Kidney (tissue), 14 donors: Measurements from ENCODE around the gene TP63. TPM values are rescaled to one million over a fixed set of nuclear protein-coding genes. Genes with fewer than 3 reads are reported as not detected.

Source experiments
- DNase-seq, 5 donors: peaks; one replicate each; pipeline ENCODE4 v3.0.0-alpha.2; 2013 to 2020
- FAIRE-seq: peaks from 2 replicates; lab custom pipeline; 2012; peaks lifted over from hg19 to GRCh38; lab: Jason Lieb, UNC
- H3K27ac ChIP-seq, 2 donors: one replicate each; pipeline ENCODE4 v1.7.0; 2013; ENCODE audit warnings: low read depth in 2 of 2, low read length in 2 of 2, inconsistent platforms in 1 of 2
- H3K27me3 ChIP-seq: one replicate; pipeline ENCODE4 v1.7.1; 2013; ENCODE audit warnings: low read length, inconsistent platforms; ENCODE audit not compliant: control insufficient read depth, insufficient read depth
- H3K36me3 ChIP-seq, 3 donors: one replicate each; pipeline versions ENCODE4 v1.7.0 to v1.7.1; 2013; ENCODE audit warnings: low read length in 3 of 3, control low read depth in 1 of 3, inconsistent platforms in 1 of 3; ENCODE audit not compliant: insufficient read depth in 3 of 3, control insufficient read depth in 2 of 3
- H3K4me1 ChIP-seq, 3 donors: one replicate each; pipeline versions ENCODE4 v1.7.0 to v1.7.1; 2013; ENCODE audit warnings: low read length in 3 of 3, inconsistent platforms in 1 of 3, low read depth in 1 of 3; ENCODE audit not compliant: control insufficient read depth in 2 of 3, insufficient read depth in 2 of 3
- H3K4me3 ChIP-seq, 3 donors: one replicate each; pipeline versions ENCODE4 v1.7.0 to v1.8.1; 2013; ENCODE audit warnings: low read length in 3 of 3, control low read depth in 1 of 3, inconsistent platforms in 1 of 3
- H3K9ac ChIP-seq, 3 donors: one replicate each; pipeline versions ENCODE4 v1.7.0 to v1.7.1; 2013; ENCODE audit warnings: low read length in 3 of 3, control low read depth in 1 of 3, inconsistent platforms in 1 of 3
- H3K9me3 ChIP-seq, 3 donors: one replicate each; pipeline versions ENCODE4 v1.7.0 to v1.7.1; 2013; ENCODE audit warnings: low read length in 3 of 3, control low read depth in 1 of 3, inconsistent platforms in 1 of 3; ENCODE audit not compliant: control insufficient read depth in 2 of 3, insufficient read depth in 1 of 3
- intact Hi-C: fragments of 100-400 bp; cut with DNase I; formaldehyde crosslinking; loops from one replicate; pipeline ENCODE4 v1.11.1; 2022
- polyA plus RNA-seq: library from polyadenylated mRNA; stranded (reverse); fragments of 350-450 nt; fragmentation: Illumina TruSeq; extraction: RNeasy Lipid Tissue Mini Kit (QIAGEN cat#74804); gene quantifications from one replicate; pipeline ENCODE4 v1.2.3, GENCODE V29; 2014; ENCODE audit warnings: low read depth, low replicate concordance; ENCODE audit not compliant: insufficient read depth
- total RNA-seq: library from RNA; stranded (reverse); fragmentation: NEBNext Ultra II Directional; extraction: Animal tissue kit (Norgen Biotek cat#: 25700); gene quantifications from one replicate; pipeline ENCODE4 v1.2.1, GENCODE V29; 2021
- TF ChIP-seq, protein P1 (sequence below): IDR thresholded peaks from 3 replicates; pipeline ENCODE4 v1.5.1; 2012; ENCODE audit warnings: mild to moderate bottlenecking, moderate library complexity, borderline replicate concordance; ENCODE audit not compliant: insufficient read depth; ENCODE audit errors: extremely low read depth
- donor health status: control.
- donor health status: control.
- donor health status: control.
- donor health status: control.
- donor health status: control.
- donor health status: DM: yes; HTN: yes; CAD: no.
- donor health status: Normal renal cell carcinoma (clear cell type).

Gene TP63
- total and polyA plus RNA-seq, 2 donors from 2014 or later, result 0.13 to 1.1 TPM

DNA sequence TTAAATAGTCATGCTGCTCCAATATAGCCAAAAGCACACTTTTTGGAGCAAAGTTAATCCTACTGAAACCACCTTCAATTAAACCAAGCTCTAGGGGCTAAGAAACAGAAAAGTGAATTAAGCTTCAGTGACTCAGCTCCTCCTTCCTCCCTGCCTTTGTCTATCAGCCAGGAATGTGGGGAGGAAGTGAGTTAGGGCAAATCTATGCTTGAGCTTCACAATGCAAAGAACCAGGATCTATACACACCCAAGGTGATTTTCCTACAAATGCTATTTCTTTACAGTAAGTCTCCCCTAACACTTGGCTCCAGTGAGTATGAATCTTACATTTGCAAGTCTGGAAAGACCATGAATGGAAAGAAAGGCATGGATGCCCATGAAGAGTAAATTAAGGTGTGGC, 277.5 kb downstream of the TP63 start:
- TF ChIP-seq, protein P1, sequence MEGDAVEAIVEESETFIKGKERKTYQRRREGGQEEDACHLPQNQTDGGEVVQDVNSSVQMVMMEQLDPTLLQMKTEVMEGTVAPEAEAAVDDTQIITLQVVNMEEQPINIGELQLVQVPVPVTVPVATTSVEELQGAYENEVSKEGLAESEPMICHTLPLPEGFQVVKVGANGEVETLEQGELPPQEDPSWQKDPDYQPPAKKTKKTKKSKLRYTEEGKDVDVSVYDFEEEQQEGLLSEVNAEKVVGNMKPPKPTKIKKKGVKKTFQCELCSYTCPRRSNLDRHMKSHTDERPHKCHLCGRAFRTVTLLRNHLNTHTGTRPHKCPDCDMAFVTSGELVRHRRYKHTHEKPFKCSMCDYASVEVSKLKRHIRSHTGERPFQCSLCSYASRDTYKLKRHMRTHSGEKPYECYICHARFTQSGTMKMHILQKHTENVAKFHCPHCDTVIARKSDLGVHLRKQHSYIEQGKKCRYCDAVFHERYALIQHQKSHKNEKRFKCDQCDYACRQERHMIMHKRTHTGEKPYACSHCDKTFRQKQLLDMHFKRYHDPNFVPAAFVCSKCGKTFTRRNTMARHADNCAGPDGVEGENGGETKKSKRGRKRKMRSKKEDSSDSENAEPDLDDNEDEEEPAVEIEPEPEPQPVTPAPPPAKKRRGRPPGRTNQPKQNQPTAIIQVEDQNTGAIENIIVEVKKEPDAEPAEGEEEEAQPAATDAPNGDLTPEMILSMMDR, result no peak

GRCh38 chr3:189909139-189909538, 277.9 kb downstream of the TP63 start:
- H3K27me3 ChIP-seq, result no peaks in the 10 kb centered on the region
- DNase-seq (no peak), FAIRE-seq (no peak)
- no peaks in the 10 kb centered on the region for H3K9me3 ChIP-seq
- H3K36me3 ChIP-seq, result no peaks in the 10 kb centered on the region
- H3K9ac ChIP-seq, result no peak overlapping the region
- no peak overlapping the region for H3K27ac ChIP-seq
- intact Hi-C loops, result no loop called here
- TF ChIP-seq, protein P1, result no peak
- H3K4me1 ChIP-seq, result no peaks in the 10 kb centered on the region
- no peak overlapping the region for H3K4me3 ChIP-seq

More for the DNA sequence above, 277.5 kb downstream of the TP63 start:
- intact Hi-C loops, result no loop called here
- Histone ChIP-seq H3K36me3 (no peaks in the 10 kb centered on the region), H3K27me3 (no peaks in the 10 kb centered on the region), H3K9me3 (no peaks in the 10 kb centered on the region), H3K4me3 (no peak overlapping the region), H3K27ac (no peak overlapping the region), H3K4me1 (no peaks in the 10 kb centered on the region), H3K9ac (no peak overlapping the region)
- FAIRE-seq (no peak), DNase-seq (no peak)

GRCh38 chr3:189909573-189909972, 278.4 kb downstream of the TP63 start:
- Histone ChIP-seq H3K9ac (no peak overlapping the region), H3K27ac (no peak overlapping the region), H3K4me3 (no peak overlapping the region), H3K4me1 (no peaks in the 10 kb centered on the region), H3K27me3 (no peaks in the 10 kb centered on the region), H3K36me3 (no peaks in the 10 kb centered on the region), H3K9me3 (no peaks in the 10 kb centered on the region)
- DNase-seq, result no peak
- intact Hi-C loops, result no loop called here
- no peak for FAIRE-seq
- TF ChIP-seq, protein P1, result no peak

DNA sequence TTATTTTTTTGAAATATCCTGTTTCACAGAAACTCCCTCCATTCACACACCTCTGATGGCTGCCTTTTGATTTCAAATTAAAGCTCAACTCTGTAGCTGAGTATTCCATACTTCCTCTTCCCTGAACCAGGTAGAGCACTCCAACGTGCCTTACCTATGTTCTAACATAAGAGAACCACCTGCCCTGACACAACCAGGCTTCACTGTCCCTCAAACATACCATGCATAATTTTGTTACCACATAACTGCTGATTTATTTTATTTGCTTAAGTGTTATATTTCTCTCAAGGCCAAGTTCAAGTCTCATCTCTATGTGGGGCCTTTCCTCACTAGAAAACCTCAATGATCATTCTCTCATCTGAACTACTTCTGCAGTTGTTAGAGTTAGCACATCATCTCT, 279.8 kb downstream of the TP63 start:
- no peaks in the 10 kb centered on the region for H3K36me3 ChIP-seq

More for the DNA sequence above, 279.8 kb downstream of the TP63 start:
- no peaks in the 10 kb centered on the region for H3K4me1 ChIP-seq
- H3K27ac ChIP-seq, result no peak overlapping the region
- TF ChIP-seq, protein P1, result no peak
- no peak overlapping the region for H3K4me3 ChIP-seq
- H3K9ac ChIP-seq, result no peak overlapping the region
- no peaks in the 10 kb centered on the region for H3K9me3 ChIP-seq
- FAIRE-seq (no peak), DNase-seq (no peak)
- intact Hi-C loops, result no loop called here
- no peaks in the 10 kb centered on the region for H3K27me3 ChIP-seq
